HG03354 (cell line): Measurements from ENCODE around the gene TIMM9.
"Not testable (repeated sequence)": the region's sequence is repeated elsewhere in the genome, so short reads cannot be mapped to it uniquely, and the experiment has no call there.

Experiments used
- ATAC-seq: cut with Tn5 transposase; IDR thresholded peaks from one replicate; pipeline ENCODE4 v1.9.1; 2021; ENCODE audit warnings: mild to moderate bottlenecking; ENCODE audit not compliant: unreplicated experiment, poor library complexity, severe bottlenecking

Gene TIMM9

GRCh38 chr14:58427281-58428117 lies at the start of gene TIMM9, which contains the start of gene KIAA0586:
TSS of gene TIMM9 (minus strand) at chr14:58427531. CDS start at chr14:58411945, 15,586 bp downstream.
TSS of gene KIAA0586 (plus strand) at chr14:58427719. CDS start at chr14:58428265, 546 bp downstream.
- peak; percentile 93 for ATAC-seq

GRCh38 chr14:58476320-58476719 lies 49.0 kb upstream of the TIMM9 start:
- ATAC-seq = no peak

- ATAC-seq = no peak
Observed at GRCh38 chr14:58469309-58469708, 42.0 kb upstream of the TIMM9 start.

GRCh38 chr14:58467575-58467974 lies 40.2 kb upstream of the TIMM9 start:
- no peak for ATAC-seq

- no peak for ATAC-seq
Observed at GRCh38 chr14:58466459-58466858, 39.1 kb upstream of the TIMM9 start.

- no peak for ATAC-seq
Observed at GRCh38 chr14:58465421-58465820, 38.1 kb upstream of the TIMM9 start.

- ATAC-seq = no peak
Observed at GRCh38 chr14:58464652-58465051, 37.3 kb upstream of the TIMM9 start.

GRCh38 chr14:58463147-58463546 lies 35.8 kb upstream of the TIMM9 start:
- ATAC-seq = no peak

GRCh38 chr14:58460772-58461171 lies 33.4 kb upstream of the TIMM9 start:
- ATAC-seq = no peak

- ATAC-seq = no peak
Observed at GRCh38 chr14:58455593-58456265, 28.4 kb upstream of the TIMM9 start.

GRCh38 chr14:58444627-58445026 lies 17.3 kb upstream of the TIMM9 start:
- no peak for ATAC-seq

- no peak for ATAC-seq
Observed at GRCh38 chr14:58439476-58439875, 12.1 kb upstream of the TIMM9 start.

- no peak for ATAC-seq
Observed at GRCh38 chr14:58430156-58430555, 2.8 kb upstream of the TIMM9 start.

- no peak for ATAC-seq
Observed at GRCh38 chr14:58428118-58428683, 870 bp upstream of the TIMM9 start.

- ATAC-seq = peak; percentile 41
Observed at GRCh38 chr14:58426670-58427280, 556 bp downstream of the TIMM9 start.

- ATAC-seq = not testable (repeated sequence)
Observed at GRCh38 chr14:58416934-58417333, 10.4 kb downstream of the TIMM9 start.

GRCh38 chr14:58415636-58416547 lies 11.4 kb downstream of the TIMM9 start:
- no peak for ATAC-seq

- no peak for ATAC-seq
Observed at GRCh38 chr14:58414845-58415244, 12.5 kb downstream of the TIMM9 start.

GRCh38 chr14:58408681-58409215 lies 18.6 kb downstream of the TIMM9 start:
- no peak for ATAC-seq
